GM19468 (cell line): ENCODE measurements around the gene UBE2V1.
A peak's percentile ranks its signal among the peaks of the same experiment; 100 is the strongest.
"Not testable (repeated sequence)": the region's sequence is repeated elsewhere in the genome, so short reads cannot be mapped to it uniquely, and the experiment has no call there.

Source experiments
- ATAC-seq: cut with Tn5 transposase; IDR thresholded peaks from one replicate; pipeline ENCODE4 v1.9.1; 2021; ENCODE audit warnings: mild to moderate bottlenecking, moderate library complexity, moderate number of reproducible peaks; ENCODE audit not compliant: unreplicated experiment; ENCODE audit errors: extremely low read depth

Gene UBE2V1

GRCh38 chr20:50099565-50099991 is 13.4 kb downstream of the UBE2V1 start:
- ATAC-seq: no peak

- no peak for ATAC-seq
Observed at GRCh38 chr20:50099113-50099512, 13.8 kb downstream of the UBE2V1 start.

GRCh38 chr20:50098259-50098658 is 14.7 kb downstream of the UBE2V1 start:
- ATAC-seq: no peak

- no peak for ATAC-seq
Observed at GRCh38 chr20:50097843-50098242, 15.1 kb downstream of the UBE2V1 start.

- no peak for ATAC-seq
Observed at GRCh38 chr20:50096237-50096636, 16.7 kb downstream of the UBE2V1 start.

- ATAC-seq: no peak
Observed at GRCh38 chr20:50095476-50096078, 17.4 kb downstream of the UBE2V1 start.

- no peak for ATAC-seq
Observed at GRCh38 chr20:50094522-50094921, 18.4 kb downstream of the UBE2V1 start.

GRCh38 chr20:50093240-50093639 is 19.7 kb downstream of the UBE2V1 start:
- no peak for ATAC-seq

- ATAC-seq: no peak
Observed at GRCh38 chr20:50092436-50092835, 20.5 kb downstream of the UBE2V1 start.

GRCh38 chr20:50089787-50090177 is 23.2 kb downstream of the UBE2V1 start:
- ATAC-seq: no peak

GRCh38 chr20:50089140-50089786 is 23.7 kb downstream of the UBE2V1 start:
- ATAC-seq: no peak

GRCh38 chr20:50088022-50088421 is 24.9 kb downstream of the UBE2V1 start:
- ATAC-seq: no peak

GRCh38 chr20:50085481-50086365 is 27.2 kb downstream of the UBE2V1 start:
- no peak for ATAC-seq

GRCh38 chr20:50085146-50085480 is 27.8 kb downstream of the UBE2V1 start:
- no peak for ATAC-seq

- ATAC-seq: no peak
Observed at GRCh38 chr20:50083034-50083433, 29.9 kb downstream of the UBE2V1 start.

- not testable (repeated sequence) for ATAC-seq
Observed at GRCh38 chr20:50082056-50082455, 30.9 kb downstream of the UBE2V1 start.

- no peak for ATAC-seq
Observed at GRCh38 chr20:50077818-50078601, 34.9 kb downstream of the UBE2V1 start.

GRCh38 chr20:50073500-50073899 is 39.5 kb downstream of the UBE2V1 start:
- no peak for ATAC-seq

- peak; percentile 57 for ATAC-seq
Observed at GRCh38 chr20:50071039-50071888, 41.7 kb downstream of the UBE2V1 start.

GRCh38 chr20:50070361-50070760 is 42.6 kb downstream of the UBE2V1 start:
- ATAC-seq: no peak
